ENCODE data around the gene DUSP18. TPM values are rescaled to one million over a fixed set of nuclear protein-coding genes. Genes with fewer than 3 reads are reported as not detected.
"Not testable (repeated sequence)": the region's sequence is repeated elsewhere in the genome, so short reads cannot be mapped to it uniquely, and the experiment has no call there.

Gene DUSP18
- total RNA-seq, 1 experiment from 2014 or later: 1.8 TPM

DNA sequence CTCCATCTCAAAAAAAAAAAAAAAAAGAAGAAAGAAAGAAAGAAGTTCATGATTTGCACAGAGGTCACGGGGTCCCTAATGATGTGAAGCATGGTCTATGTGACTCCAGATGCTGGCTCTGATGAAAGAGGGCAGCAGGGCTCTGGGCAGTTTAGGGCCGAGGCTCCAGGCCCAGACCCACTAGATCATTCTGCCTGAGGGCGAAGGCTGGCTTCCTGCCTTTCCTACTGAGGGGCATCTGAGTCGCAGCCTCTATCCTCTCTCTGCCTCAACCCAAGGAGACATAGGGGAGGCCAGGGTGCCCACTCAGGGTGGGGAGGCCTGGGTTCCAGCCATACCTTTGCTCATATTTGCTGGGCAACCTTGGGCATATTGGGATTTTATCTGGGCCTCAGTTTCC is 27.3 kb downstream of the DUSP18 start:
- no peak for DNase-seq (ENCODE audit: low spot score)

DNA sequence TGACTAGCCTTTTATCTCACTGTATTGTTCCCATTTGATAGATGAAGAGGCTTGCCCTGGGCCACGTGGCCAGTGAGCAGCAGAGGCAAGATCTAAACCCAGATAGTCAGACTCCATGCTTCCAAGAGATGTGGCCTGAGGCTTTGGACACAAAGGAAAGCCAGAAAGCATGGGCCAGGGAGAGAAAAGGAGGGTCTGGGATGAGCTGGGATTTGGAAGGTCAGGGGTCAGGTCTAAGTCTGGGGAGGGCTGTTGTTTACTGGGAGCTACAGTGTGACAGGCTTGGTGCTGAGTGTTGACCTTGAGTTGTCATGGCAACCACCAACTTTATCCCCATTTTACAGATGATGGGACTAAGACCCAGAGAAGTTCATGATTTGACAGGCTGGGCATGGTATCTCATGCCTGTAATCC is 30.0 kb downstream of the DUSP18 start:
- DNase-seq (ENCODE audit: low spot score): no peak

DNA sequence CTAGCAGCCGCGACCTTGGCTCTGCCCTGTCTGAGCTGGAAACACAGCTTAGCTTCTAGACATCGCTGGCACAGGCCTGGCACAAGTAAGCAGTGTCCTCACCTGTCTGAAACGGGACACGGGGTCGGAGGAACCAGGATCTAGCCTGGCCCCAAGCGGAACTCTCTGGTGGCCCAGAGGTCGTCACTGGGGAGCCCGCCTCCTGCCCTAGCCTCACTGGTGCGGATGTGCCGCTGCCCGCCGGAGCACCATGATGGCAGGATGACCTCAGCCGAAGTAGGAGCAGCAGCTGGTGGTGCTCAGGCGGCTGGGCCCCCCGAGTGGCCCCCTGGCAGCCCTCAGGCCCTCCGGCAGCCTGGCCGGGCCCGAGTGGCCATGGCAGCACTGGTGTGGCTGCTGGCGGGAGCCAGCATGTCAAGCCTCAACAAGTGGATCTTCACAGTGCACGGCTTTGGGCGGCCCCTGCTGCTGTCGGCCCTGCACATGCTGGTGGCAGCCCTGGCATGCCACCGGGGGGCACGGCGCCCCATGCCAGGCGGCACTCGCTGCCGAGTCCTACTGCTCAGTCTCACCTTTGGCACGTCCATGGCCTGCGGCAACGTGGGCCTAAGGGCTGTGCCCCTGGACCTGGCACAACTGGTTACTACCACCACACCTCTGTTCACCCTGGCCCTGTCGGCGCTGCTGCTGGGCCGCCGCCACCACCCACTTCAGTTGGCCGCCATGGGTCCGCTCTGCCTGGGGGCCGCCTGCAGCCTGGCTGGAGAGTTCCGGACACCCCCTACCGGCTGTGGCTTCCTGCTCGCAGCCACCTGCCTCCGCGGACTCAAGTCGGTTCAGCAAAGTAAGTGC is 31.2 kb downstream of the DUSP18 start:
- DNase-seq (ENCODE audit: low spot score): no peak

DNA sequence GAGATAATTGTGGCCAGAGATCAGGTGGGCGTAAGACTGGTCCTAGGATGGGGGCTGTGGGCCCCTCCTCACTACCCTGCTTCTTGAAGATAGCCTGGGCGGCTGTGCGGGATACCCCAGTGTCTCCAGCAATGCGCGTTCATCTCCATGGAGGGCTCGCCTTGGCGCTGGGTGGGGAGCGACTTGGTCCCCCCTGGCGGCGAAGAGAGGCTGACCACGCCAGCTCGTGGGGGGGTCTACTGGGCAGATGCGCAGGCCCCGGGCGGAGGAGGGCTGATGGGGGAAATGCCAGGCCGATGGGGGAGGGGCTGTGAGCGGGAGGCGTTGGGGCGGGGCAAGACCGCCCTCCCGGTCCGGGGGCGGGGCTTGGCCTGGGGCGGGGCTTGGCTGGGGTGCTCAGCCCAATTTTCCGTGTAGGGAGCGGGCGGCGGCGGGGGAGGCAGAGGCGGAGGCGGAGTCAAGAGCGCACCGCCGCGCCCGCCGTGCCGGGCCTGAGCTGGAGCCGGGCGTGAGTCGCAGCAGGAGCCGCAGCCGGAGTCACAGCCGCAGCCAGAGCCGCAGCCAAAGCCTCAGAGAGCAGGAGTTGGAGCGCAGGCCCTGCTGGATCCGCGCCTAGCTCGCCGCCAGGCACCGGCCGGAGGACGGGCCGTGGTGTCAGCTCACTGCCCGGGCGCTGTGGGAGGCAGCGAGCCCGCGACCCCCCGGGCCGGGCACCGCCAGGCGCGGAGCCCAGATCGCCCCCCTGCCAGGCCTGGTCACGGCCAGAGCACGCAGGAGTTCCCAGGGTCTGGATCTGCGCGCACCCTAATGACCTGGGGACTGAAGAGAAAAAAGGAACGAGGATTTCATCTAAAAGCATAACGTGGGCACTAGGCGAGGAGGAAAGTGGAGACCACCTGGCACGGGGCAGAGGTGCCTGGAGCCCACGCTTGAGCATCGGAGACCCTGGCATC is 32.1 kb downstream of the DUSP18 start, which contains the start of gene SLC35E4:
Gene SLC35E4 (plus strand): TSS at position 509 of the 953 bp plus-strand sequence. CDS start 670 bp downstream, outside the sequence.
- peak; percentile 44 for DNase-seq (ENCODE audit: low spot score)

DNA sequence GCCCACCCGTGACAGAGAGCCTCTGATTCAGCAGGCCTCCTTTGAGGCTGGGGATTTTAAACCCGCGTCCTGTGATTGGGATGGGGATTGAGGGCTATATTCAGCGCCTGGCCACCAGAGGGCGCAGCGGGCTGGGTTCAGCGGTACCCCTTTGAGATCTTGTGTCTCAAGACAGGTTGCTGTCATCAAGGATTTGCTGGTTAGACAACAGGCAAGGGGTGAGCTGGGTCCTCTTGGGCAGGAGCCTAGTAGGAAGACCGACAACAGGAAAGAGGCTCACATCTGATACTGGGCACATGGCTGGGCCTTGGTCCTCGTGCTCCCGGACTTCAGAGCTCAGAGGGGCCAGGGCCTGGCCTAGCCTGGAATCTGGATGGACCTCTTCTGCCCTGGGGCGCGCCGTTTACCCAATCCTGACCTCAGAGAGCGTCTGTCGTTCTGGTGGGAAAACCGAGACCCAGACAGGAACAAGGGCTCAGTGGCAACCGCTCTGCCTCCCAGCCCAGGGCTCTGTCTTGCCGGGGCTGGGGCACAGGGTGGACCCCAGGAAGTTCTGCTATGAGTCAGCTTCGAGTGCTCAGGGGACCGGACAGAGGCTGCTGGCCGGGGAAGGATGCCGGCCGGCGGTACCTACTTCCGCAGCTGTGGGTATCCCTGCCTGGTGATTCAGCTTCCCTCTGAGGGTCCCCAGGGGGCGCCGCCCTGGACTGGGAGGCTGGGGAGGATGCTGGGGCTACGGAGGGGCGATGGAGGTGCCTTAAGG is 33.0 kb downstream of the DUSP18 start:
- peak; percentile 73 for DNase-seq (ENCODE audit: low spot score)

DNA sequence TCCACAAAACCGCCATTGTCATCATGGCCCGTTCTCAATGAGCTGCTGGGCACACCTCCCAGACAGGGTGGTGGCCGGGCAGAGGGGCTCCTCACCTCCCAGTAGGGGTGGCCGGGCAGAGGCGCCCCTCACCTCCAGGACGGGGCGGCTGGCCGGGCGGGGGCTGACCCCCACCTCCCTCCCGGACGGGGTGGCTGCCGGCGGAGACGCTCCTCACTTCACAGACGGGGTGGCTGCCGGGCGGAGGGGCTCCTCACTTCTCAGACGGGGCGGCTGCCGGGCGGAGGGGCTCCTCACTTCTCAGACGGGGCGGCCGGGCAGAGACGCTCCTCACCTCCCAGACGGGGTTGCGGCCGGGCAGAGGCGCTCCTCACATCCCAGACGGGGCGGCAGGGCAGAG is 36.2 kb downstream of the DUSP18 start:
- not testable (repeated sequence) for DNase-seq (ENCODE audit: low spot score)

DNA sequence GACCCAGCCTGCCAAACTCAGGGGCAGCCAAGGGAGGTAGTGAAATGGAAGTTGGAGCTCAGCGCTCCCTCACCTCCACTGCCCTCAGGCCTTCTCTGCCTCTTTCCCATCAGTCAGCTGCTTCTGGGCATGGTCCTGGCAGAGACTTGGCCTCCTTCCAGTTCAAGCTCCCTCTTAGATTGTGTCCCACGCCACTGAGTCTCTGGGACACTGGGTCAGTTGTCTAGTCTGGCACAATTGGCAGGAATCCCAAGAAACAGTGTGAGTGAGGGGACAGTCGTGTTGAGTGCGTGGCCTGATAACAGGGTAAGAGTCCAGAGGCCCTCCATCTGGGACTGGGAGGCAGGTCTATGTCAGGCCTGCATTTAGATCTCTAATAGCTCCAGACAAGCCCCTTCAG is 39.2 kb downstream of the DUSP18 start:
- DNase-seq (ENCODE audit: low spot score): no peak

DNA sequence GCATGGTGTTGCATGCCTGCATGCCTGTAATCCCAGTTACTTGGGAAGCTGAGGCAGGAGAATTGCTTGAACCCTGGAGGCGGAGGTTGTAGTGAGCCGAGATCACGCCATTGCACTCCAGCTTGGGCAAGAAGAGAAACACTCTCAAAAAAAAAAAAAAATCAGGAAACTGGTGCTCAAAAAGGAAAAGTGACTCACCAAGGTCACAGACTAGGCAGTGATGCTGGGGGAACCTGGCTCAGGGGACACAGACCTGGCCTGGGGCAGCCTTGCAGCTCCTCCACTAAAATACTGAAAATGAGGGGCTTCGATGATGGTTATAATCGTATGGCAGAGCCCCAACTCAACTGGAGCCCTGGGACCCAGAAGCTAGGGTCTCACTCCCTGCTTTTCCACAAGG is 40.2 kb downstream of the DUSP18 start:
- DNase-seq (ENCODE audit: low spot score): no peak

DNA sequence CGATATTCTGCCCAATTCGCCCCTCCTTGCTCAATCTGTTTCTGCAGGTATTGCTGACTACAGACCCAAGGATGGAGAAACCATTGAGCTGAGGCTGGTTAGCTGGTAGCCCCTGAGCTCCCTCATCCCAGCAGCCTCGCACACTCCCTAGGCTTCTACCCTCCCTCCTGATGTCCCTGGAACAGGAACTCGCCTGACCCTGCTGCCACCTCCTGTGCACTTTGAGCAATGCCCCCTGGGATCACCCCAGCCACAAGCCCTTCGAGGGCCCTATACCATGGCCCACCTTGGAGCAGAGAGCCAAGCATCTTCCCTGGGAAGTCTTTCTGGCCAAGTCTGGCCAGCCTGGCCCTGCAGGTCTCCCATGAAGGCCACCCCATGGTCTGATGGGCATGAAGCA is 41.3 kb downstream of the DUSP18 start:
- no peak for DNase-seq (ENCODE audit: low spot score)

DNA sequence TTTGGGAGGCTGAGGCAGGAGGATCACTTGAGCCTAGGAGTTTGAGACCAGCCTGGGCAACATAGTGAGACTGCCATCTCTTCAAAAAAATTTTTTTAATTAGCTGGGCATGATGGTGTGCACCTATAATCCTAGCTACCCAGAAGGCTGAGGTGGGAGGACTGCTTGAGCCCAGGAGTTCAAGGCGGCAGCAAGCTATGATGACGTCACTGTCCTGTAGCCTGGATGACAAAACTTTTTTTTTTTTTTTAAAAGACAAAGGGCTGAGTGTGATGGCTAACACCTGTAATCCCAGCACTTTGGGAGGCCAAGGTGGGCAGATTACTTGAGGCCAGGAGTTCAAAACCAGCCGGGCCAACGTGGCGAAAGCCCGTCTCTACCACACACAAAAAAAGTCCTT is 47.8 kb downstream of the DUSP18 start:
- not testable (repeated sequence) for DNase-seq (ENCODE audit: low spot score)

DNA sequence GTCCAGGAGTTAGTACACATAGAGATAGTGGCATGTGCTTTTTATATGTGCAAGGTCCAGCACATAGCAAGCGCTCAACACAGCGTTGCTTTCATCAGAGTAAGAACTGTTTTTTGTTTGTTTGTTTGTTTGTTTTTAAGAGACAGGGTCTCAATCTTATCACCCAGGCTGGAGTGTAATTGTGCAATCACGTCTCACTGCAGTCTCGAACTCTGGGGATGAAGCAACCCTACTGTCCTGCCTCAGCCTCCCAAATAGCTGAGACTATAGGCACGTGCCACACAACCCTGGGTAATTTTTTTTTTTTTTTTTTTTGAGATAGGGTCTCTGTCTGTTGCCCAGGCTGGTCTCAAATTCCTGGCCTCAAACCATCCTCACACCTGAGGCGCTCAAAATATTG is 49.9 kb downstream of the DUSP18 start:
- DNase-seq (ENCODE audit: low spot score): no peak

DNA sequence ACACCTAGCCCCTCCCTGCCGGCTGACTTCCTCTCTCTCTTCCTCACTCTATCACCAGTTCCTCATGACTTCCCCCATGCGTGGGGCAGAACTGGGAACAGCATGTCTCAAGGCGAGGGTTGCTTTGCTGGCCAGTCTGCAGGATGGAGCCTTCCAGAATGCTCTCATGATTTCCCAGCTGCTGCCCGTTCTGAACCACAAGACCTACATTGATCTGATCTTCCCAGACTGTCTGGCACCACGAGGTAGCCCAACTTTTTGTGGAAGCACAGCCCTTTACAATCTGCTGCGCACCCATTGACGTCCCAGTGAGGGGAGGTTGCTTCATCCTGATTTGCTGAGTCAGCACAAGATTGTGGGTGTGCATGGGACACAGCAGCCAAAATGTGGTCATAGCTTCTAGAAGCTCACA is 52.1 kb downstream of the DUSP18 start:
- no peak for DNase-seq (ENCODE audit: low spot score)

DNA sequence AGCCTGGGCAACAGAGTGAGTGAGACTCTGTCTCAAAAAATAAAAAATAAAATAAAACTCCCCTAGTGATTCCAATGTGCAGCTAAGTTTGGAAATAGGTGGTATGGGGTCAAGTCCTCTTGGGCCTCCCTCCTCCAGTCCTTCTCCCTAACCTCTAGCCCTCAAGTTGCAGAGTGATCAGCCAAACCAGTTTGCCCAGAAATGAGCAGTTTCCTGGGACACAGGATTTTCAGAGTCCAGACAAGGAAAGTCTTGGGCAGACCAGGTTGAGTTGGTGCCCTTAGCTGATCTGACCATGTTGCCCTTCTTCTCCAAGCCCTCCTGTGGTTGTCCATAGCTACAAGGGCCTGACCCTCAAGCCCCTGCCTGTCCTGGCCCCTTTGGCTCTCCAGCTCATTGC is 52.8 kb downstream of the DUSP18 start:
- no peak for DNase-seq (ENCODE audit: low spot score)

DNA sequence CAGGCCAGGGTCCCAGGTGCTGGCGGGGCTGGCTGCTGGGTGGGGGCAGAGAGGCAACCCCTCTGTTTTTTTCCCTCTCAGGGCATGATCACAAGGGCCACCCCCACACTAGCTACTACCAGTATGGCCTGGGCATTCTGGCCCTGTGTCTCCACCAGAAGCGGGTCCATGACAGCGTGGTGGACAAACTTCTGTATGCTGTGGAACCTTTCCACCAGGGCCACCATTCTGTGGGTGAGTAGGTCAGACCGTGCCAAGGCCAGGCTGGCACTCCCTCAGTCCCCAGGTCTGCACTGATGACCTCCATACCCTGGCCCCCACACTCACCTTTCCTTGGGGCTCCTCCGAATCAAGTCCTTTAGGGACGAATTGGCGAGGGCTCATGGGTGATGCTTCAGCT is 53.4 kb downstream of the DUSP18 start:
- no peak for DNase-seq (ENCODE audit: low spot score)

DNA sequence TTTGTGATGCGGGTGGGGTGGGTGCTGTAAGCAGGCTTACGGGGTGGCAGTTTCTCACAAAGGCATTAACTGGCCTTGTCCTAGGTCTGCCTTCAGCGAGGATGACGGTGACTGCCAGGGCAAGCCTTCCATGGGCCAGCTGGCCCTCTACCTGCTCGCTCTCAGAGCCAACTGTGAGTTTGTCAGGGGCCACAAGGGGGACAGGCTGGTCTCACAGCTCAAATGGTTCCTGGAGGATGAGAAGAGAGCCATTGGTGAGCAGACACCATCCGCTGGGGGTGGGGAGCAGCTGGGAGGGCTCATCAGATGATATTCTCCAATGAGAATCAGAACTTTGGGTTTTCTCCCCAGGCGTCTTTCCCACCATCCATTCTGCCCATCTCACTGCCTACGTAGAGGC is 54.9 kb downstream of the DUSP18 start:
- no peak for DNase-seq (ENCODE audit: low spot score)

Other genes starting within 250 kb of the DUSP18 start
- gene MTFP1, start 242.1 kb downstream of the DUSP18 start, total RNA-seq (2014; rRNA removed; shearing (Covaris generic)): 45.6 and 47.0 TPM in 2 replicates
- not detected in 2 replicates for gene SEC14L3, start 195.9 kb downstream of the DUSP18 start, total RNA-seq (2014; rRNA removed; shearing (Covaris generic))
- not detected in 2 replicates for gene SEC14L4, start 162.2 kb downstream of the DUSP18 start, total RNA-seq (2014; rRNA removed; shearing (Covaris generic))
- gene SEC14L6, start 121.1 kb downstream of the DUSP18 start, total RNA-seq (2014; rRNA removed; shearing (Covaris generic)): not detected in 2 replicates
- not detected in 2 replicates for gene GAL3ST1, start 93.2 kb downstream of the DUSP18 start, total RNA-seq (2014; rRNA removed; shearing (Covaris generic))
- 59.5 and 74.2 TPM in 2 replicates for gene PES1, start 76.0 kb downstream of the DUSP18 start, total RNA-seq (2014; rRNA removed; shearing (Covaris generic))
- 6.1 and 7.6 TPM in 2 replicates for gene TCN2, start 60.7 kb downstream of the DUSP18 start, total RNA-seq (2014; rRNA removed; shearing (Covaris generic))
- 0.56 and 1.8 TPM in 2 replicates for gene SLC35E4, start 32.1 kb downstream of the DUSP18 start, total RNA-seq (2014; rRNA removed; shearing (Covaris generic))
- gene OSBP2, start 27.0 kb upstream of the DUSP18 start, total RNA-seq (2014; rRNA removed; shearing (Covaris generic)): 2.0 and 2.8 TPM in 2 replicates